HepG2 (cell line): Measurements from ENCODE around the gene SLC13A3. TPM values are rescaled to one million over a fixed set of nuclear protein-coding genes. Genes with fewer than 3 reads are reported as not detected.
A peak's percentile ranks its signal among the peaks of the same experiment; 100 is the strongest.

Source experiments
- ASH2L ChIP-seq: fragments of 300-600, 200-600 bp; sonication (generic); IDR thresholded peaks from 2 replicates; pipeline ENCODE4 v1.7.0; 2017; ENCODE audit warnings: low read depth, mild to moderate bottlenecking, moderate library complexity, mixed read lengths, low read length; ENCODE audit not compliant: insufficient read length
- CCDC6 ChIP-seq: sonication (generic); formaldehyde crosslinking; IDR thresholded peaks from 2 replicates; pipeline ENCODE4 v1.8.1; 2022; ENCODE audit warnings: mild to moderate bottlenecking, missing genetic modification reagents, moderate library complexity
- CREB3 ChIP-seq: sonication (generic); formaldehyde crosslinking; IDR thresholded peaks from 2 replicates; pipeline ENCODE4 v1.5.0; 2020; ENCODE audit warnings: missing genetic modification reagents
- DMAP1 ChIP-seq: IDR thresholded peaks from 2 replicates; pipeline ENCODE4 v1.6.1; 2016
- DRAP1 ChIP-seq: IDR thresholded peaks from 2 replicates; pipeline ENCODE4 v1.6.1; 2016; ENCODE audit warnings: missing genetic modification reagents, missing compliant biosample characterization
- GABPB1 ChIP-seq: IDR thresholded peaks from 2 replicates; pipeline ENCODE4 v1.6.1; 2016; ENCODE audit warnings: mild to moderate bottlenecking, missing genetic modification reagents, moderate library complexity, missing compliant biosample characterization
- KLF11 ChIP-seq: IDR thresholded peaks from 2 replicates; pipeline ENCODE4 v1.6.1; 2016; ENCODE audit warnings: missing compliant biosample characterization
- PCBP1 ChIP-seq: fragments of 200-400 bp; formaldehyde crosslinking; IDR thresholded peaks from 2 replicates; pipeline ENCODE4 v1.6.1; 2017; ENCODE audit warnings: mild to moderate bottlenecking, low read depth, low read length, borderline replicate concordance
- PTBP1 ChIP-seq: fragments of 200-400 bp; formaldehyde crosslinking; IDR thresholded peaks from 2 replicates; pipeline ENCODE4 v1.6.1; 2018; ENCODE audit warnings: low read length, low read depth; ENCODE audit not compliant: poor library complexity, severe bottlenecking
- RAD51 ChIP-seq: fragments of 450-650 bp; IDR thresholded peaks from 2 replicates; pipeline ENCODE4 v1.6.1; 2016; ENCODE audit warnings: borderline replicate concordance
- SP5 ChIP-seq: IDR thresholded peaks from 2 replicates; pipeline ENCODE4 v1.6.1; 2016; ENCODE audit warnings: low read depth, borderline replicate concordance
- ZFP82 ChIP-seq: sonication (generic); formaldehyde crosslinking; IDR thresholded peaks from 2 replicates; pipeline ENCODE4 v1.5.1; 2020; ENCODE audit warnings: mild to moderate bottlenecking, missing genetic modification reagents, borderline replicate concordance
- ZNF205 ChIP-seq: IDR thresholded peaks from 2 replicates; pipeline ENCODE4 v1.6.1; 2018; ENCODE audit warnings: missing biosample characterization, missing genetic modification reagents
- ZNF280D ChIP-seq: sonication (generic); formaldehyde crosslinking; IDR thresholded peaks from 2 replicates; pipeline ENCODE4 v1.5.1; 2020; ENCODE audit warnings: mild to moderate bottlenecking, missing genetic modification reagents
- ZNF331 ChIP-seq: sonication (generic); formaldehyde crosslinking; IDR thresholded peaks from 2 replicates; pipeline ENCODE4 v1.4.0; 2020; ENCODE audit warnings: missing genetic modification reagents
- ZNF383 ChIP-seq: sonication (generic); formaldehyde crosslinking; IDR thresholded peaks from 2 replicates; pipeline ENCODE4 v1.4.0; 2020; ENCODE audit warnings: missing genetic modification reagents, mild to moderate bottlenecking, borderline replicate concordance
- polyA plus RNA-seq, 8 experiments: library from polyadenylated mRNA; depleted of rRNA in 3 of 8; stranded (reverse) in 7 of 8; unstranded in 1 of 8; fragments of >200 nt; fragmentation: Illumina TruSeq in 4 of 8; extraction: Trizol in 4 of 8; gene quantifications; 2 replicates each; pipeline versions ENCODE4 v1.2.1 to v1.2.3, GENCODE V29; 2011 to 2016; ENCODE audit warnings: low read depth in 4 of 8, missing spikeins in 1 of 8, mixed read lengths in 1 of 8; ENCODE audit not compliant: insufficient read depth in 1 of 8
- total RNA-seq, 5 experiments: library from RNA; depleted of rRNA; stranded (reverse); fragments of >200 nt; fragmentation: Illumina TruSeq; extraction: Trizol; gene quantifications; 2 replicates each; pipeline ENCODE4 v1.2.3, GENCODE V29; 2016; ENCODE audit warnings: low read depth in 1 of 5
- TF ChIP-seq, protein P1 (sequence below): sonication (generic); formaldehyde crosslinking; IDR thresholded peaks from 2 replicates; pipeline ENCODE4 v1.4.0; 2020; ENCODE audit warnings: missing genetic modification reagents, low read depth, mild to moderate bottlenecking, borderline replicate concordance
- TF ChIP-seq, protein P2 (sequence below): sonication (generic); formaldehyde crosslinking; conservative IDR thresholded peaks from 2 replicates; pipeline ENCODE4 v1.4.0; 2020; ENCODE audit warnings: missing genetic modification reagents
- TF ChIP-seq, protein P3 (sequence below), 2 experiments: sonication (generic) in 1 of 2; formaldehyde crosslinking in 1 of 2; IDR thresholded peaks; 2 replicates each; pipeline versions ENCODE4 v1.5.1 to v1.6.1; 2011 to 2020; ENCODE audit warnings: borderline replicate concordance in 1 of 2, low read depth in 1 of 2, low read length in 1 of 2, mild to moderate bottlenecking in 1 of 2, missing genetic modification reagents in 1 of 2, moderate library complexity in 1 of 2

SLC13A3 gene
- total and polyA plus RNA-seq, 2 of the 13 experiments (the other 11 are each of a cell fraction or from before 2014, with no cell fraction given), result 66.5 to 76.0 TPM

- TF ChIP-seq, protein P1, sequence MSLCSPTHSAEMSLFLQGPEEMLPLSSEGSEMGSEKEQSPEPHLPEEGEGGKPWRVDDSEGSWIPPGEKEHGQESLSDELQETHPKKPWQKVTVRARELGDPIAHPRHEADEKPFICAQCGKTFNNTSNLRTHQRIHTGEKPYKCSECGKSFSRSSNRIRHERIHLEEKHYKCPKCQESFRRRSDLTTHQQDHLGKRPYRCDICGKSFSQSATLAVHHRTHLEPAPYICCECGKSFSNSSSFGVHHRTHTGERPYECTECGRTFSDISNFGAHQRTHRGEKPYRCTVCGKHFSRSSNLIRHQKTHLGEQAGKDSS, result 0 out of 2 replicates have a peak, but pooled peaks have one; percentile 45
- TF ChIP-seq ASH2L (peak; percentile 85), PCBP1 (no peak), ZNF205 (CRISPR knock-in tag) (peak; percentile 68), DRAP1 (peak; percentile 99), ZNF383 (CRISPR knock-in tag) (0 out of 2 replicates have a peak, but pooled peaks have one; percentile 58), ZFP82 (0 out of 2 replicates have a peak, but pooled peaks have one; percentile 47), ZNF280D (CRISPR knock-in tag) (peak; percentile 77; the same call in 1 of the 2 replicates), RAD51 (no peak), CREB3 (CRISPR knock-in tag) (peak; percentile 53; the same call in 1 of the 2 replicates), KLF11 (CRISPR knock-in tag) (no peak; the same call in 1 of the 2 replicates), PTBP1 (peak; percentile 13), ZNF331 (CRISPR knock-in tag) (peak; percentile 86), GABPB1 (CRISPR knock-in tag) (peak; percentile 75), SP5 (peak; percentile 48; the same call in 1 of the 2 replicates), DMAP1 (CRISPR knock-in tag) (peak; percentile 77), CCDC6 (CRISPR knock-in tag) (peak; percentile 78; the same call in 1 of the 2 replicates)
- TF ChIP-seq, protein P2, sequence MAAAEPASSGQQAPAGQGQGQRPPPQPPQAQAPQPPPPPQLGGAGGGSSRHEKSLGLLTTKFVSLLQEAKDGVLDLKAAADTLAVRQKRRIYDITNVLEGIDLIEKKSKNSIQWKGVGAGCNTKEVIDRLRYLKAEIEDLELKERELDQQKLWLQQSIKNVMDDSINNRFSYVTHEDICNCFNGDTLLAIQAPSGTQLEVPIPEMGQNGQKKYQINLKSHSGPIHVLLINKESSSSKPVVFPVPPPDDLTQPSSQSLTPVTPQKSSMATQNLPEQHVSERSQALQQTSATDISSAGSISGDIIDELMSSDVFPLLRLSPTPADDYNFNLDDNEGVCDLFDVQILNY, result no peak
- TF ChIP-seq, protein P3, sequence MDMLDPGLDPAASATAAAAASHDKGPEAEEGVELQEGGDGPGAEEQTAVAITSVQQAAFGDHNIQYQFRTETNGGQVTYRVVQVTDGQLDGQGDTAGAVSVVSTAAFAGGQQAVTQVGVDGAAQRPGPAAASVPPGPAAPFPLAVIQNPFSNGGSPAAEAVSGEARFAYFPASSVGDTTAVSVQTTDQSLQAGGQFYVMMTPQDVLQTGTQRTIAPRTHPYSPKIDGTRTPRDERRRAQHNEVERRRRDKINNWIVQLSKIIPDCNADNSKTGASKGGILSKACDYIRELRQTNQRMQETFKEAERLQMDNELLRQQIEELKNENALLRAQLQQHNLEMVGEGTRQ (IDR thresholded peaks at IDR 0.05; ENCODE audit: low read depth, low read length), result peak; percentile 15; the same call in 1 of the 2 replicates
- TF ChIP-seq, protein P3 (CRISPR knock-in tag; IDR thresholded peaks at IDR 0.05; ENCODE audit: borderline replicate concordance), result no peak
These were observed at the start of gene SLC13A3 (continued) for GRCh38 chr20:46651091-46651962.
